ENCODE data around the gene AMIGO3. TPM values are rescaled to one million over a fixed set of nuclear protein-coding genes. Genes with fewer than 3 reads are reported as not detected.

AMIGO3 gene
- total RNA-seq, result under 1 TPM; 0.33 to 0.69 TPM

GRCh38 chr3:49719214-49719884 lies at the start of gene AMIGO3:
Gene AMIGO3 (minus strand): TSS chr3:49719684. CDS start chr3:49719465, 219 bp downstream.

GRCh38 chr3:49723628-49724551 lies 4.4 kb upstream of the AMIGO3 start, which contains the start of gene GMPPB:
Gene GMPPB (minus strand): TSS chr3:49723951. CDS start chr3:49723726, 225 bp downstream.

GRCh38 chr3:49689046-49689907 lies 30.2 kb downstream of the AMIGO3 start, which contains the start of the genes MST1 and RNF123:
Gene MST1 (minus strand): TSS chr3:49689474. CDS start chr3:49688691, 783 bp downstream.
Gene RNF123 (plus strand): TSS chr3:49689557. CDS start chr3:49691166, 1,609 bp downstream.

GRCh38 chr3:49673715-49674496 lies 45.6 kb downstream of the AMIGO3 start, which contains the start of gene APEH:
Gene APEH (plus strand): TSS chr3:49674351. CDS start chr3:49674402, 51 bp downstream.

Small RNAs within 50 kb of the gene (small RNA-seq; reads per million reads assigned to genes)
- gene AMIGO3, result 0 reads per million in 2 donors
- 0 reads per million in 2 donors for gene COX6CP14

Other genes with a start within 250 kb of the AMIGO3 start
- gene DAG1, start 249.4 kb downstream of the AMIGO3 start, total RNA-seq, result 10 to 100 TPM; 78.1 to 88.9 TPM
- gene BSN, start 165.2 kb downstream of the AMIGO3 start, total RNA-seq, result under 1 TPM; under 0.01 TPM
- 100 to 1,000 TPM; 131 to 161 TPM for gene APEH, start 45.3 kb downstream of the AMIGO3 start, total RNA-seq
- gene MST1, start 30.2 kb downstream of the AMIGO3 start, total RNA-seq, result 1 to 10 TPM; 2.0 to 6.9 TPM
- 10 to 100 TPM; 29.6 to 30.0 TPM for gene RNF123, start 30.1 kb downstream of the AMIGO3 start, total RNA-seq
- 10 to 100 TPM; 20.3 to 31.6 TPM for gene GMPPB, start 4.3 kb upstream of the AMIGO3 start, total RNA-seq
- 10 to 100 TPM; 67.3 to 74.3 TPM for gene IP6K1, start 66.9 kb upstream of the AMIGO3 start, total RNA-seq
- under 1 TPM in 1 of 2 donors, not detected in 1; under 0.01 TPM for gene CDHR4, start 80.2 kb upstream of the AMIGO3 start, total RNA-seq
- 10 to 100 TPM in 1 of 2 donors, 1 to 10 TPM in 1; 5.9 to 13.7 TPM for gene INKA1, start 83.6 kb upstream of the AMIGO3 start, total RNA-seq
- gene UBA7, start 94.3 kb upstream of the AMIGO3 start, total RNA-seq, result 100 to 1,000 TPM; 112 to 122 TPM
- gene TRAIP, start 136.9 kb upstream of the AMIGO3 start, total RNA-seq, result 10 to 100 TPM in 1 of 2 donors, 1 to 10 TPM in 1; 5.5 to 11.3 TPM
- gene CAMKV, start 150.2 kb upstream of the AMIGO3 start, total RNA-seq, result under 1 TPM in 1 of 2 donors, not detected in 1; 0.34 TPM
- gene MST1R, start 184.2 kb upstream of the AMIGO3 start, total RNA-seq, result 1 to 10 TPM in 1 of 2 donors, under 1 TPM in 1; 0.33 to 3.4 TPM
- 10 to 100 TPM; 13.8 to 17.0 TPM for gene MON1A, start 210.1 kb upstream of the AMIGO3 start, total RNA-seq
- 10 to 100 TPM; 33.7 to 45.3 TPM for gene RBM6, start 220.5 kb upstream of the AMIGO3 start, total RNA-seq

All from melanocyte of skin (primary cell).